ENCODE results near the gene KIRREL3.

The KIRREL3 gene

GRCh38 chr11:126634963-126635362 lies 365.6 kb downstream of the KIRREL3 start:
- DNase-seq (ENCODE audit: low spot score) = no peak

GRCh38 chr11:126633330-126633729 lies 367.2 kb downstream of the KIRREL3 start:
- no peak for DNase-seq (ENCODE audit: low spot score)

DNA sequence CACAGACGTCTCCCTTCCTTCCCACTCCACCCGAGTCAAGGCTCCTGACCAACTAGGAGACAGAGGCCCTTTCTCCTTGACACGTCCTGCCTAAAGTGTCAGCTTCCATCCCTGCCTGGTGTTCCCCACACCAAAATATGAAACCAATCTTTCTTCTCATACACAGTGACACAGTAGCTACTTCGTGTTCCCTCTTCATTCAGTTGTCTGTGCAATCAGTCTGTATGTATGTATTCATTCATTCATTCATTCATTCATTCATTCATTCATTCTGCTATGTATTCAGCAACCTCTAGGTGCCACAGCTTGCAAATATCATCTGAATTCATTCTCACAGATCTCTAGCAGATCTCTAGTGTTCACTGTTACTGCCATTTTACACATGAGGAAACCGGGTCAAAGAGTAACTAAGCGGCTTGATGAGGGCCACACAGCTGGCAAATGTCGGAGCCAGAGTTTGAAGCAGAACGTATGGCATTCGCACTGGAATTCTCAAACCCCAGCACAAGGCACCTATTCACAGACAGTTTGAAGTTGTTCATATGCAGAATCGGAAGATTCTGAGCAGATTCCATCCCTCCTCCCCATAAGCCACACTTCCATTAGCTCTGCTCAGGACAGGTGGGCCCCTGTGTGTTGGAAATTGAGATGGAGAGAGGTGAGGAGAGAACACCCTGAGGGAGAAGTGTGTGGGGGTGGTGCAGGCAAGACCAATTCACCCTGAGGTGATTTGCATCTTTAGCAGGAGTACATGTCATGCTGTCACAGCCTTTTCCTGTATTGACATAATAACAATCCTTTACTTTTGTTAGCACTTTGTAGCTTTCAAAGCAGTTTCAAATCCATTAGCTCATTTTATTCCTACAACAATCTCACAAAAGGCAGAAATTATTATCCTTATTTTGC lies 369.4 kb downstream of the KIRREL3 start:
- no peak for DNase-seq (ENCODE audit: low spot score)

DNA sequence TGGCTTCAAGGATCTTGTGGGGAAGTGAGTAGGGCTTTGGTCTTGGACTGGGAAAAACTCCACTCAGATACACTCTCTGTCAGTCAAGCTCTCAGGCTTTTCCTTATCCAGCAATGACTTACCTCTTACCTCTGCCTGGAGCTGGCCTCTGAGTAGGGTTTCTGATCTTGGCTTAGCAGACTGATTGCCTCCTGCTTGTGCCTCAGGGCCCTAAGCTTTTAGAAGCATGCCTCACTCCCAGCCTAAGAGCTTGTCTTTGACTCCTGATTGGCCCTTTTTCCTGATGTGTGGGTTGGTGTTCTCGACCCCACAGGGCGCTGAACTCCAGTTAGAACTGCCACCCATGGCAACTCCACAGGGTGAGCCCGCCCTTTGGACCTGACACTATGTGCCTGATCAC lies 370.1 kb downstream of the KIRREL3 start:
- DNase-seq (ENCODE audit: low spot score) = no peak

GRCh38 chr11:126628790-126629621 lies 371.6 kb downstream of the KIRREL3 start:
- peak; percentile 72 for DNase-seq (ENCODE audit: low spot score)

DNA sequence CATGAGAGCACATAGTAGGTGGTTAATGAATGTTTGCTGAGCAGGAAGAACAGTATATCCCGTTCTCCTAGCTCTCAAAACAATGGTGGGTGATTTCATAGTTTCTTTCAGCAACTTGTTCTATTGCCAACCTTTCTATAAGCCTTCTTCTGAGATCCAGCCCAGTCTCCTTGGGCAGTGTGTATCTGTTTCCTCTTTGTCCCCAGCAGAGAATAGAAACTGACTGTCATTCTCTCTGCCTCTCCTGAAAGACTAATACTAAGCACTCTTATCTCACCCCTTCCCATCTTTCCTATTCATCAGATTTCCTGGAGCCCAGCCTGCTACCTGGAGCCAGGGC lies 372.1 kb downstream of the KIRREL3 start:
- no peak for DNase-seq (ENCODE audit: low spot score)

DNA sequence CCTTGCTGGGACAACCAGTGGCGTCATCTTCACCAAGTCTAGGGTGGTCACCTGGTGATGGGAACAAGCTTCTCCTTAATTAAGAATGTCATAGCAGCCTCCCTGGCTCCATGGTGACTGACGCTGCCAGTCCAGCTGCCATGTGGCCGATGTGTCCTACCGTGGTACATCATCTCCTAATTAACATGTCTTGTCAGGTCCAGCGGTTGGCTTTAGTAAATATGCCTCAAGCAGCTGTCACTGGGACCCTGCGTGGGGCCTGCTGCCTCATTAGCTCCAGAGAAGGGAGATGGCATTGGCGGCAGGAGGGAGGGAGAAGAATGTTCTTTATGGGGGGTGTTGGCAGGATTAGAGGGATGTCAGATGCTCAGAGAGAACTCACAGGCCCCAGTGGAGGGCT lies 373.1 kb downstream of the KIRREL3 start:
- no peak for DNase-seq (ENCODE audit: low spot score)

GRCh38 chr11:126624506-126624905 lies 376.1 kb downstream of the KIRREL3 start:
- no peak for DNase-seq (ENCODE audit: low spot score)

DNA sequence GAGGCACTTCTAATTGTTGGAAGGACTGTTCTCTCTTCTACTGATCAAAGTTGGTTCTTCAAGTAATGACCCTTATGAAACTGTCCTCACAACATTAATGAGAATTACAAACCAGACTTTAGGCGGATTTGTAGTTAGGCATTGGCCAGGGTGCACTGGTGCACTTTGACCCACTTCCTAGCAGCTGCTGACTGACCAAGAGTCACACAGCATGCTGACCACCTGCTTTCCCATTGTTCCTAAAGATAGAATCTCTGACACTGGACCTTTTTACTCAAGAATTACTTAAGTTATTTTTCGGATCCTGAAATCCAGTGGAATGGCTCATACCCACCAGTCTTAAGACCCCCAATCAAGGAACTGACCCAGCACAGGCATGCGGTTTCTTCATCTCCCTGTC lies 381.1 kb downstream of the KIRREL3 start:
- no peak for DNase-seq (ENCODE audit: low spot score)

DNA sequence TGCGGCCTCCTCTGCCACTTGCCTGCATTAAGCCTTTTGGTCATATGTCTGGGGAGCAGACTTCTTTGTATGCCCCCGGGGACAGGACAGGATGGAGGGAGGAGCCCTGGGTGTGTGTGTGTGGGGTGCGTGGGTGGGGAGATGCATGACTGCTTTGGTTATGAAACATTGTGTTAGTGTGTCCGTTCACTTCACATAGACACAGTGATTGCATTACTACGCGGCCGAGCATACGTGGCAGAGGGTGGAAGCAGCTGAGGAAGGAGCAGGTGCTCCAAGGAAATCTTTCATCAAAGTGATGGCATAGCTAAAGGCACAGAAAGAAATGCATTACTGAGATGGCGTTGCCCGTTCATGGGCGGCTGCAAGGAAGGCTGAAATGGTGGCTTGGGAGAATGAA lies 384.7 kb downstream of the KIRREL3 start:
- DNase-seq (ENCODE audit: low spot score) = no peak

DNA sequence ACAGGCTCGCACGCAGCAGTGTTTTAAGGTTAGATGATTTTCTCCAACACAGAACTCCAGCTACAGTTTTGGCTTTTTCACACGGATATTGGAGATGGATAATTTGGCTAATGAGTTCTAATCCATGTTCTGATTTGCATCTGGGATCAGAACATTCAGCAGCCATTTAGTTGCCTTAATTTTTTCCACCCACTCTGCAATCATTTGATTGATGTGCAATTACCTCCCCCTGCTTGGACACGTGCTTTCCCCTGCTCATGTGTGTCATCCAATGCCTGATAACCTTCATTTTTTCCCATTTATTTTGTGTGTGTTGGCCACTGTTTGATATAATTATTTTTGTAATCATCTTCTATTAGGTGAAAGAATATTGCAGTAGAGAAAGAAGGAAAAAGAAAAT lies 387.3 kb downstream of the KIRREL3 start:
- no peak for DNase-seq (ENCODE audit: low spot score)

DNA sequence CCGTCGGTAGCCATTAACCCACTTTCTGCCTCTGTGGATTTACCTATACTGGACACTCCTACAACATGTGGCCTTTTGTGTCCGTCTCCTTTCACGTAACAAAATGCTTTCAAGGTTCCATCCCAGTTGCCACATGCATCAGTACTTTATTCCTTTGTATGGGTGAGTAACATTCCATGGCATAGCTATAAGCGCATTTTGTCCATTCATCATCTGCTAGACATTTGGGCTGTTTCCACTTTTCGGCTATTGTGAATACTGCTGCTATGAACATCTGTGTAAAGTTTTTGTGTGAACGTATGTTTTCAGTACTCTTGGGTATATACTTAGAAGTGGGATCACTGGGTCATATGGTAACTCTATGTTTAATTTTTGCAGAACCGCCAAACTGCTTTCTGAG lies 387.9 kb downstream of the KIRREL3 start:
- DNase-seq (ENCODE audit: low spot score) = no peak

DNA sequence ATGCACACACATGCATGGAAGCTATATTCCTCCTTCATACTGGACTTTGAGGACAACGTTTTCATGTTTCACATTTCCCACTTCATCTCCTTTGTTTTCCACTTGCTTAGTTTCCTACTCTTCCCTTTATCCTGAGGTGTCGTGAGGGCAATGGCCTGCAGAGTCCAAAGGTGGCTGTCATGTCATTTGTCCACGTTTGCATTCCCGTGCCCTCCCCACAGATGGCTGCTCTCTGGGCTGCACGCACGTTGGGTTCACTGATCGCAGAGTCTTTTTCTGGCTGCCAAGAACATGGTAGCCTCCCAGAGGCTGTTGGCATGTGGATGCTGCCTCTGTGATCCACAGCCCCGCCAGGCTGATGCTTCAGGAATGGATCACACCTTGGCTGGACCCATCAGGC lies 389.1 kb downstream of the KIRREL3 start:
- no peak for DNase-seq (ENCODE audit: low spot score)

DNA sequence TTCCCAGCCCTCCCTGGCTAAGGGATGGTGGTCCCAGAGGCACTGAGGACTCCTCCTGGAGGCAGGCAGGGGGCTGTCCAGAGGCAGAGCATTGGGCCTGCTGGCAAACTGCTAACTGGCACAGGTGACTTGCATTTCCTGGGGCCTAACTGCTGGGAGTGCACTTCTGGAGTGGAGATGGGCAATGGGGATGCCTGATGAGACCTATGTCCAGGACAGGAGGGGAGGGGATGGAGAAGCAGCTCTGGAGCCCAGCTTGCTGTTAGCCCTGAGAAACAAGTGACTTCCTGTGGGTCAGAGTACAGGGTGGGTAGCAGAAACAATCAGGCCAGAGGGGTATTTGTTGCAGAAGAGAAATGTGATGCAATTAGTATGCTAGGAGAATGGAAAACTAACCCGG lies 391.9 kb downstream of the KIRREL3 start:
- DNase-seq (ENCODE audit: low spot score) = no peak

DNA sequence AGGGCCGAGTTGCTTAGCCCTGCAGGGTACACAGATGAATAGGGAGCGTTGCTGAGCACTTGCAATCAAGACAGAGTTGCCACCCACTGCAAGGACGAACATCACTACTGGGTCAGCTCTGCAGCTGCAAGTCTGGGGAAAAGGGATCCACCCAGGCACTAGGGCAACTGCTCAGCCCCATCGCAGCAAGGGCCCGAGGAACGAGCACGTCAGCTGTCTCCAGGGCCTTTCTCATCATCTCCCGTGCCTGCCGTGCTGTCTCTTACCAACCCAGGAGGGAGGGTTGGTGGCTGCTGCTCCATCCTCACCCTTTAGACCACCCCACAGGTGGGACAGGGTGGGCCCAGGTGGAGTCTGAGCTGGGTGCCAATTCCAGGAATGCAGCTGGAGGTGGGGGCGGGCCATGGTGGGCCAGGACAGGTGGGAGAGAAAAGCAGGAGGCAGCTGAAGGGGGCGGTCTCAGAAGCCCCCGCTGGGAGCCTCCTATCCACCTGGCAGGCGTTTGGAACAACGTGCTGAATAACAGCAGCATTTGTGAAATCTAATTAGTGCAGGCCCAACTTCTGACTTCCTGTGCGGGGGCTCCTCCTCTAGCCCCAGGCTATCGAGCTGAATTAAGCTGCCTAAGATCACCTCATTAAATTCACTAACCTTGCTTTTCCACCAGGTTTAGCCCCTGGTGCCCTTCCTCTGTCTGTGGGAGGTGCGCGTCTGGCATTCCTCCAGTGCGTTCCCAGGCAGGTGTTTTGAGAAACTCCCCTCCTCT lies 392.6 kb downstream of the KIRREL3 start:
- DNase-seq (ENCODE audit: low spot score) = no peak

GRCh38 chr11:126607374-126607773 lies 393.2 kb downstream of the KIRREL3 start:
- no peak for DNase-seq (ENCODE audit: low spot score)

DNA sequence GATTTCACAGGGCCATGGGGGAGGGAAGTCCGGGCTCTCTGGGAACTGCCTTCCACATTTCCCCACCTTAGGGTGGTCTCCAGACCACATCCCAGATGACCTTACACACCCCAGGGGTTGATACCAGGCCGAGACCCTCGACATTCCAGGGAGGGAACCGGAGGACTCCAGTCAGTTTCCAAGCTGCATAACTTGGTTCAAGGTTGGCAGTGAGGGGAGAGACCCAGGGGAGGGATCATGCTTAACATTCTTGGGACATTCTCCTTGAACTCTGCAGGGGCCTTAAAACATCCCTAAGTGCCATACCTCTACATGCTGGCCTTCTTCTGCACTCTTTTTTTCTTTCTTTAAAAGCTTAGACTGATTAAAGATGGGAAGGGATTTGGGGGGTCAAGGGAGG lies 394.1 kb downstream of the KIRREL3 start:
- DNase-seq (ENCODE audit: low spot score) = no peak

- DNase-seq (ENCODE audit: low spot score) = no peak
Observed at GRCh38 chr11:126604461-126604860, 396.1 kb downstream of the KIRREL3 start.

DNA sequence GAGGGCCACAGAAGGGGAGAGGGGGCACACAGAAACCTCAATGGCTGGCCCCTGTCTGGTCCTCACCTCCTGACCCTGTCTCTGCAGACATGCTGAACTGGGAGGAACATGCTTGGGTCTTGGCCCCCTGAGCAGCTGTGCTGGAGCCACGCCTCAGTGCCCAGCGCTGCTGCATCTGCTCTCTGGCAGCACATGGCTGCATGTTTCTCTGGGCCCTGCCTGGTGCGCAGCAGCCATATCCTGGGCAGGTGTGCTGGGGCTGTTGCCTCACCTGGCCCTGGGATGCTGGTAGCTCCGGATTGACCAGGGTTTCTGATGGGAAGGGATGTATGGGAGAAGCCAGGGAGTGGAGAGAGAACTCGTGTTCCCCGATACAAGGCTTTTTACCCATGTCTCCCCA lies 397.1 kb downstream of the KIRREL3 start:
- no peak for DNase-seq (ENCODE audit: low spot score)

GRCh38 chr11:126602993-126603392 lies 397.6 kb downstream of the KIRREL3 start:
- DNase-seq (ENCODE audit: low spot score) = no peak

DNA sequence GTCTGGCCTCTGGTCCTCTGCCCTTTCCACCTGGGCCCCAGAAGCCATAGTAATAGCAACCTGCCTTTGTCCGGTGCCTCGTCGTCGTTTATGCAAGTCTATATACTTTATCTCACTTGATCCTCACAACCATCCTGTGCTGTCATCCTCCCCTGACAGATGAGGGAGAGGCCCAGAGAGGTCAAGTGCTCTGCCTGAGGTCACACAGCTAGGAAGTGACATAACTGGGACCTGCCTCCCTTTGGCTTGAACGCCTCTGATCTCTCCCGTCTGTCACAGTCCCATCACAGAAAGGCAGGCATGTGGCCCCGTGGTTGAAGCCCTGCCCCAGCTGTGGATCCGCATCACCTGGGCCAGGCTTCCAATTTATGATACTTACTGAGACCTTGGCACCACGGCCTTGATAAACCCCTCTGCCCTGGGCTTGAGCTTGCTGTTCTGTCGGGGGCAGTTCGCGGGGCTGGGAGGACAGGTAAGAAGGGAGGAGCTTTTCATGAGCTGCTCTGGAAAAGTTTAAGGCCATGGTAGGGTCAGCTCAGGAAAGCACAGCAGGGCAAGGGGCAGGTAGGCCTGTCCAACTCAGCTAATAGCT lies 398.1 kb downstream of the KIRREL3 start:
- DNase-seq (ENCODE audit: low spot score) = no peak

GRCh38 chr11:126601550-126602215 lies 398.9 kb downstream of the KIRREL3 start:
- no peak for DNase-seq (ENCODE audit: low spot score)
